Stomach (tissue), 9 donors: Measurements from ENCODE around the gene CPLX1. TPM values are rescaled to one million over a fixed set of nuclear protein-coding genes. Genes with fewer than 3 reads are reported as not detected.
"Not testable (repeated sequence)": the region's sequence is repeated elsewhere in the genome, so short reads cannot be mapped to it uniquely, and the experiment has no call there.

Source experiments
- DNase-seq, 2 donors: peaks; one replicate each; pipeline versions ENCODE4 v3.0.0 to v3.0.0-alpha.2; 2013 to 2019
- H3K27ac ChIP-seq, 5 donors: fragments of 200-600 bp in 4 of 5; sonication (generic) in 4 of 5; one replicate each; pipeline ENCODE4 v1.5.1; 2013 to 2019; ENCODE audit warnings: mild to moderate bottlenecking in 1 of 5, moderate library complexity in 1 of 5
- H3K27me3 ChIP-seq, 3 donors: fragments of 200-600 bp; sonication (generic); one replicate each; pipeline ENCODE4 v1.5.1; 2017 to 2019; ENCODE audit warnings: mixed run types in 1 of 3
- H3K36me3 ChIP-seq, 4 donors: fragments of 200-600 bp; sonication (generic); 1 replicate in 3 of 4; 2 replicates in 1 of 4; pipeline ENCODE4 v1.5.1; 2016 to 2019
- H3K4me1 ChIP-seq, 4 donors: fragments of 200-600 bp; sonication (generic); one replicate each; pipeline ENCODE4 v1.5.1; 2016 to 2019
- H3K4me3 ChIP-seq, 4 donors: fragments of 200-600 bp; sonication (generic) in 3 of 4; one replicate each; pipeline ENCODE4 v1.5.1; 2016 to 2019; ENCODE audit warnings: mild to moderate bottlenecking in 1 of 4
- H3K9me3 ChIP-seq, 4 donors: fragments of 200-600 bp; sonication (generic); one replicate each; pipeline ENCODE4 v1.5.1; 2016 to 2019
- CTCF ChIP-seq, 7 experiments: fragments of 450-650 bp in 4 of 7; fragments of 200-600 bp in 3 of 7; sonication (generic) in 3 of 7; IDR thresholded peaks; one replicate each; pipeline ENCODE4 v1.5.1; 2016 to 2019; ENCODE audit warnings: antibody characterized with exemption in 7 of 7, control low read depth in 2 of 7, mild to moderate bottlenecking in 1 of 7
- EP300 ChIP-seq: sonication (generic); formaldehyde crosslinking; IDR thresholded peaks from one replicate; pipeline ENCODE4 v1.6.1; 2017; ENCODE audit warnings: antibody characterized with exemption
- POLR2A ChIP-seq, 4 donors: fragments of 450-650 bp; IDR thresholded peaks; one replicate each; pipeline ENCODE4 v1.6.1; 2016; ENCODE audit warnings: antibody characterized with exemption in 4 of 4, control low read depth in 2 of 4, mild to moderate bottlenecking in 1 of 4, moderate library complexity in 1 of 4
- POLR2AphosphoS5 ChIP-seq, 3 donors: sonication (generic); formaldehyde crosslinking; IDR thresholded peaks; one replicate each; pipeline ENCODE4 v1.6.1; 2016; ENCODE audit warnings: antibody characterized with exemption in 3 of 3
- WGBS, 5 donors: extraction: QIAGEN DNeasy Blood & Tissue Kit in 3 of 5; methylation state at CpG; one replicate each; pipeline versions ENCODE4 v1.1.5 to v1.1.7; 2013 to 2018; 5-methylcytosine and 5-hydroxymethylcytosine counted together
- intact Hi-C: fragments of 100-400 bp; cut with DNase I; formaldehyde crosslinking; loops from one replicate; pipeline ENCODE4 v1.15.1; 2023; ENCODE audit warnings: low total_unique reads
- polyA plus RNA-seq, 3 donors: library from polyadenylated mRNA; stranded (reverse); fragments of 200-250 nt; gene quantifications; one replicate each; pipeline ENCODE4 v1.2.3, GENCODE V29; 2013
- total RNA-seq, 5 donors: library from RNA; depleted of rRNA; stranded (reverse); fragments of >200 nt; gene quantifications; one replicate each; pipeline versions ENCODE4 v1.1.0 to v1.2.3, GENCODE V29; 2014 to 2016
- donor health status: healthy with polysubstance abuse.
- donor health status: Bipolar disorder and iron deficiency.
- donor health status: healthy.

The CPLX1 gene
- total and polyA plus RNA-seq, 8 donors, result 0.37 to 2.9 (median 1.9) TPM; not detected in 3

GRCh38 chr4:777520-778262 lies 48.2 kb downstream of the CPLX1 start:
- Histone ChIP-seq H3K27me3 (no peaks in the 10 kb centered on the region), H3K9me3 (no peaks in the 10 kb centered on the region), H3K27ac (no peak overlapping the region), H3K36me3 (peaks cover 27 to 75% (median 72%) of the 10 kb centered on the region in 4 donors), H3K4me3 (no peak overlapping the region), H3K4me1 (peaks cover 30 to 89% (median 75%) of the 10 kb centered on the region in 4 donors)
- no peak for TF ChIP-seq EP300
- no peak for TF ChIP-seq POLR2AphosphoS5 (IDR thresholded peaks at IDR 0.05)
- no peak for TF ChIP-seq CTCF (IDR thresholded peaks at IDR 0.05)
- TF ChIP-seq POLR2A (IDR thresholded peaks at IDR 0.05), result no peak
- intact Hi-C loops, result no loop called here
- 84 to 94% (median 93%) methylated on average over 6 of the region's 6 CpGs for WGBS, 5 donors
- DNase-seq, result no peak

- no peak for DNase-seq
- TF ChIP-seq EP300 (no peak), CTCF (IDR thresholded peaks at IDR 0.05) (no peak), POLR2A (IDR thresholded peaks at IDR 0.05) (no peak), POLR2AphosphoS5 (IDR thresholded peaks at IDR 0.05) (no peak)
These were observed 49.0 kb downstream of the CPLX1 start for GRCh38 chr4:776743-777441.

DNA sequence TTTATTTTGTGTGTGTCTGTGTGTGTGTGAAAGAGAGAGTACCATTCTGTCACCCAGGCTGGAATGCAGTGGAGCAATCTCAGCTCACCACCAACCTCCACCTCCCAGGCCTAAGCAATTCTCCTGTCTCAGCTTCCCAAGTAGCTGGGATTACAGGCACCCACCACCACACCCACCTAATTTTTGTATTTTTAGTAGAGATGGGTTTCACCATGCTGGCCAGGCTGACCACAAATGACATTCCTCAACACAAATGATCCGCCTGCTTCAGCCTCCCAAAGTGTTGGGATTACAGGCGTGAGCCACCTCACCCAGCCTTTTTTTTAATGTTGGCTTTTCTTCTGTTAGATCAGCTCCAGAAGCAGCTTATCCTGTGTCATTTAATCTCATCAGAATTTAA lies 50.4 kb downstream of the CPLX1 start:
- H3K27me3 ChIP-seq, H3K27ac ChIP-seq, H3K4me3 ChIP-seq, DNase-seq, intact Hi-C loops, H3K9me3 ChIP-seq: not testable (repeated sequence)
- peaks cover 31 to 93% (median 75%) of the 10 kb centered on the region in 4 donors for H3K4me1 ChIP-seq
- peaks cover 27 to 93% (median 90%) of the 10 kb centered on the region in 4 donors for H3K36me3 ChIP-seq
- 94 to 100% (median 96%) methylated on average over 2 of the region's 2 CpGs for WGBS, 5 donors

More at GRCh38 chr4:776743-777441, 49.0 kb downstream of the CPLX1 start:
- Histone ChIP-seq H3K4me1 (peaks cover 29 to 90% (median 76%) of the 10 kb centered on the region in 4 donors), H3K9me3 (no peaks in the 10 kb centered on the region), H3K36me3 (peaks cover 27 to 79% (median 77%) of the 10 kb centered on the region in 4 donors), H3K27me3 (no peaks in the 10 kb centered on the region), H3K4me3 (no peak overlapping the region), H3K27ac (no peak overlapping the region)
- intact Hi-C loops, result no loop called here
- 89 to 96% (median 94%) methylated on average over 9 of the region's 9 CpGs for WGBS, 5 donors

- DNase-seq, H3K27ac ChIP-seq, intact Hi-C loops, H3K27me3 ChIP-seq, H3K9me3 ChIP-seq, H3K4me3 ChIP-seq: not testable (repeated sequence)
- WGBS, 5 donors, result 91 to 97% (median 95%) methylated on average over 30 of the region's 30 CpGs
- Histone ChIP-seq H3K4me1 (peaks cover 23 to 91% (median 65%) of the 10 kb centered on the region in 4 donors), H3K36me3 (peaks cover 32 to 94% (median 93%) of the 10 kb centered on the region in 4 donors)
These were observed 51.4 kb downstream of the CPLX1 start for GRCh38 chr4:774419-775092.

GRCh38 chr4:773214-773613 lies 52.7 kb downstream of the CPLX1 start:
- Histone ChIP-seq H3K27ac (peak overlapping the region in 4 of 5 donors; percentile 4 to 49 (median 38)), H3K4me3 (peak overlapping the region in 1 of 4 donors; percentile 14), H3K9me3 (no peaks in the 10 kb centered on the region), H3K36me3 (peaks cover 34 to 96% (median 91%) of the 10 kb centered on the region in 4 donors), H3K4me1 (peaks cover 23 to 84% (median 57%) of the 10 kb centered on the region in 4 donors), H3K27me3 (no peaks in the 10 kb centered on the region)
- TF ChIP-seq POLR2A (IDR thresholded peaks at IDR 0.05) (no peak), CTCF (IDR thresholded peaks at IDR 0.05) (no peak), EP300 (no peak), POLR2AphosphoS5 (IDR thresholded peaks at IDR 0.05) (no peak)
- no peak for DNase-seq
- 51 to 87% (median 61%) methylated on average over 7 to 9 of the region's 9 CpGs for WGBS, 5 donors
- intact Hi-C loops, result no loop called here
